Panc1 (cell line): ENCODE results near the gene AKT3. TPM values are rescaled to one million over a fixed set of nuclear protein-coding genes. Genes with fewer than 3 reads are reported as not detected.

Experiments
- ATAC-seq: fragments of 200-7000 bp; cut with Tn5 transposase; 2 replicates; pipeline ENCODE4 v1.9.1; 2020; ENCODE audit warnings: mild to moderate bottlenecking, moderate library complexity
- BruUV-seq: library from RNA; stranded (reverse); fragments of 400-500 nt; replicated peaks from 2 replicates; lab custom pipeline; 2021; lab: Mats Ljungman, UMichigan
- CTCF ChIA-PET: fragments of 300-600 bp; sonication (Branson Sonifier 250); formaldehyde crosslinking; loops from one replicate; lab custom pipeline; 2022; ENCODE audit warnings: antibody characterized with exemption; lab: Charles Lee
- POLR2A ChIA-PET: fragments of 300-600 bp; sonication (Branson Sonifier 250); formaldehyde crosslinking; loops from one replicate; lab custom pipeline; 2022; ENCODE audit warnings: antibody characterized with exemption; lab: Charles Lee
- DNase-seq: peaks from one replicate; pipeline ENCODE4 v3.0.0-alpha.2; 2010; ENCODE audit warnings: low read depth, low spot score
- H3K27ac ChIP-seq: 2 replicates; pipeline ENCODE4 v1.5.1; 2011; ENCODE audit warnings: mild to moderate bottlenecking, low read length, inconsistent platforms
- H3K27me3 ChIP-seq: fragments of 200-500 bp; sonication (Bioruptor generic); 2 replicates; pipeline ENCODE4 v1.6.0; 2014; ENCODE audit warnings: low read length, inconsistent platforms; ENCODE audit not compliant: control insufficient read depth, insufficient read depth
- H3K36me3 ChIP-seq: fragments of 200-500 bp; sonication (Bioruptor generic); 2 replicates; pipeline ENCODE4 v1.5.1; 2014; ENCODE audit warnings: inconsistent platforms, mild to moderate bottlenecking, low read length, moderate library complexity; ENCODE audit not compliant: control insufficient read depth, insufficient read depth
- H3K4me1 ChIP-seq: 2 replicates; pipeline ENCODE4 v1.5.1; 2011; ENCODE audit warnings: inconsistent platforms, mild to moderate bottlenecking, low read length, moderate library complexity; ENCODE audit not compliant: control insufficient read depth, insufficient read depth
- H3K4me3 ChIP-seq, 2 experiments: 2 replicates each; pipeline ENCODE4 v1.5.1; 2011 to 2012; ENCODE audit warnings: low read depth in 2 of 2, low read length in 2 of 2, mild to moderate bottlenecking in 2 of 2, inconsistent platforms in 1 of 2, moderate library complexity in 1 of 2
- H3K9me3 ChIP-seq: fragments of 200-500 bp; sonication (Bioruptor generic); 2 replicates; pipeline ENCODE4 v1.5.1; 2014; ENCODE audit warnings: low read depth, mild to moderate bottlenecking, inconsistent platforms, low read length, moderate library complexity; ENCODE audit not compliant: control insufficient read depth, insufficient read depth
- POLR2AphosphoS5 ChIP-seq: IDR thresholded peaks from 2 replicates; pipeline ENCODE4 v1.6.1; 2012; ENCODE audit warnings: mild to moderate bottlenecking, low read depth, low read length, moderate library complexity
- SIN3A ChIP-seq: IDR thresholded peaks from 2 replicates; pipeline ENCODE4 v1.6.1; 2012; ENCODE audit warnings: low read depth, mild to moderate bottlenecking, low read length, moderate library complexity, borderline replicate concordance; ENCODE audit not compliant: insufficient read depth
- TCF7L2 ChIP-seq: IDR thresholded peaks from 2 replicates; pipeline ENCODE4 v1.6.1; 2011; ENCODE audit warnings: mild to moderate bottlenecking, low read depth, low read length, inconsistent platforms
- in situ Hi-C: cut with HindIII; loops from 2 replicates; pipeline ENCODE4 v1.10.0; 2016; ENCODE audit warnings: low sequenced_read_pairs, low pct_unique_long_range_greater_than_20kb
- intact Hi-C: fragments of 100-400 bp; cut with micrococcal nuclease; formaldehyde crosslinking; loops from one replicate; pipeline ENCODE4 v1.10.0; 2022; ENCODE audit not compliant: unreplicated experiment
- total RNA-seq: library from RNA; stranded (reverse); gene quantifications from one replicate; pipeline ENCODE4 v1.2.1, GENCODE V29; 2021; ENCODE audit not compliant: unreplicated experiment
- TF ChIP-seq, protein P1 (sequence below): fragments of 450-650 bp; IDR thresholded peaks from 2 replicates; pipeline ENCODE4 v1.5.1; 2017; ENCODE audit warnings: mild to moderate bottlenecking
- TF ChIP-seq, protein P2 (sequence below), 2 experiments: IDR thresholded peaks; 2 replicates each; pipeline ENCODE4 v1.6.1; 2011 to 2012; ENCODE audit warnings: low read depth in 2 of 2, control low read depth in 1 of 2, low read length in 1 of 2, mild to moderate bottlenecking in 1 of 2, moderate library complexity in 1 of 2; ENCODE audit not compliant: insufficient read depth in 1 of 2

The AKT3 gene
- total RNA-seq, 1 experiment from 2014 or later = 11.0 TPM

DNA sequence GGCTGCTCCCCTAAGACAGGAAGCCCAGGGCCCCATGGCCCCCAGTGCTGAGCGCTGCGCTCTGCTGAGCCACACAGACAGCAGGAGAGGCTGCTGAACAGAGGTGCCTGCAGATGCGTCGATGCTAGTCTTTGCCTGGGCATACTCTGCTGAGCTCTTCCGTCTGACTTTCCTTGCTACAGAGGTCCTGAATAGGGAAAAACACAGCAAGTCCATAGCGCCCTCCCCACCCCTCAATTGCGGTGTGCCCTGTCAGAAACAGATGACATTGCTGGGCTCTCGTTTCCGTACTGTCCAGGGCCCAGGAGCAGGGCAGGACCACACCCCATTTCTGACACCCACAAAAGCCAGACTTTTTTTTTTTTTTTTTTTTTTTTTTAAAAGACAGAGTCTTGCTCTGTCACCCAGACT is 341.7 kb downstream of the AKT3 start:
- H3K9me3 ChIP-seq = no peaks in the 10 kb centered on the region
- H3K27ac ChIP-seq = no peak overlapping the region
- ChIA-PET CTCF (interaction anchor here (0.7 kb wide), 1 partner anchor 1264 kb away, joined by 6 read pairs; no protein-coding TSS in a partner anchor), POLR2A (no interaction called here)
- no peak overlapping the region for H3K4me3 ChIP-seq
- ATAC-seq (no peak), DNase-seq (no peak)
- in situ Hi-C loops (no loop called here), intact Hi-C loops (no loop called here)
- no peaks in the 10 kb centered on the region for H3K4me1 ChIP-seq
- BruUV-seq = no TSS peak
- TF ChIP-seq TCF7L2 (no peak), POLR2AphosphoS5 (no peak), SIN3A (no peak)
- TF ChIP-seq, protein P1, sequence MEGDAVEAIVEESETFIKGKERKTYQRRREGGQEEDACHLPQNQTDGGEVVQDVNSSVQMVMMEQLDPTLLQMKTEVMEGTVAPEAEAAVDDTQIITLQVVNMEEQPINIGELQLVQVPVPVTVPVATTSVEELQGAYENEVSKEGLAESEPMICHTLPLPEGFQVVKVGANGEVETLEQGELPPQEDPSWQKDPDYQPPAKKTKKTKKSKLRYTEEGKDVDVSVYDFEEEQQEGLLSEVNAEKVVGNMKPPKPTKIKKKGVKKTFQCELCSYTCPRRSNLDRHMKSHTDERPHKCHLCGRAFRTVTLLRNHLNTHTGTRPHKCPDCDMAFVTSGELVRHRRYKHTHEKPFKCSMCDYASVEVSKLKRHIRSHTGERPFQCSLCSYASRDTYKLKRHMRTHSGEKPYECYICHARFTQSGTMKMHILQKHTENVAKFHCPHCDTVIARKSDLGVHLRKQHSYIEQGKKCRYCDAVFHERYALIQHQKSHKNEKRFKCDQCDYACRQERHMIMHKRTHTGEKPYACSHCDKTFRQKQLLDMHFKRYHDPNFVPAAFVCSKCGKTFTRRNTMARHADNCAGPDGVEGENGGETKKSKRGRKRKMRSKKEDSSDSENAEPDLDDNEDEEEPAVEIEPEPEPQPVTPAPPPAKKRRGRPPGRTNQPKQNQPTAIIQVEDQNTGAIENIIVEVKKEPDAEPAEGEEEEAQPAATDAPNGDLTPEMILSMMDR = no peak
- TF ChIP-seq, protein P2, sequence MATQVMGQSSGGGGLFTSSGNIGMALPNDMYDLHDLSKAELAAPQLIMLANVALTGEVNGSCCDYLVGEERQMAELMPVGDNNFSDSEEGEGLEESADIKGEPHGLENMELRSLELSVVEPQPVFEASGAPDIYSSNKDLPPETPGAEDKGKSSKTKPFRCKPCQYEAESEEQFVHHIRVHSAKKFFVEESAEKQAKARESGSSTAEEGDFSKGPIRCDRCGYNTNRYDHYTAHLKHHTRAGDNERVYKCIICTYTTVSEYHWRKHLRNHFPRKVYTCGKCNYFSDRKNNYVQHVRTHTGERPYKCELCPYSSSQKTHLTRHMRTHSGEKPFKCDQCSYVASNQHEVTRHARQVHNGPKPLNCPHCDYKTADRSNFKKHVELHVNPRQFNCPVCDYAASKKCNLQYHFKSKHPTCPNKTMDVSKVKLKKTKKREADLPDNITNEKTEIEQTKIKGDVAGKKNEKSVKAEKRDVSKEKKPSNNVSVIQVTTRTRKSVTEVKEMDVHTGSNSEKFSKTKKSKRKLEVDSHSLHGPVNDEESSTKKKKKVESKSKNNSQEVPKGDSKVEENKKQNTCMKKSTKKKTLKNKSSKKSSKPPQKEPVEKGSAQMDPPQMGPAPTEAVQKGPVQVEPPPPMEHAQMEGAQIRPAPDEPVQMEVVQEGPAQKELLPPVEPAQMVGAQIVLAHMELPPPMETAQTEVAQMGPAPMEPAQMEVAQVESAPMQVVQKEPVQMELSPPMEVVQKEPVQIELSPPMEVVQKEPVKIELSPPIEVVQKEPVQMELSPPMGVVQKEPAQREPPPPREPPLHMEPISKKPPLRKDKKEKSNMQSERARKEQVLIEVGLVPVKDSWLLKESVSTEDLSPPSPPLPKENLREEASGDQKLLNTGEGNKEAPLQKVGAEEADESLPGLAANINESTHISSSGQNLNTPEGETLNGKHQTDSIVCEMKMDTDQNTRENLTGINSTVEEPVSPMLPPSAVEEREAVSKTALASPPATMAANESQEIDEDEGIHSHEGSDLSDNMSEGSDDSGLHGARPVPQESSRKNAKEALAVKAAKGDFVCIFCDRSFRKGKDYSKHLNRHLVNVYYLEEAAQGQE (IDR thresholded peaks at IDR 0.05; ENCODE audit: insufficient read depth in 1 of 2, low read depth in 2 of 2, low read length in 1 of 2) = no peak
- no peaks in the 10 kb centered on the region for H3K27me3 ChIP-seq
- H3K36me3 ChIP-seq = no peaks in the 10 kb centered on the region

DNA sequence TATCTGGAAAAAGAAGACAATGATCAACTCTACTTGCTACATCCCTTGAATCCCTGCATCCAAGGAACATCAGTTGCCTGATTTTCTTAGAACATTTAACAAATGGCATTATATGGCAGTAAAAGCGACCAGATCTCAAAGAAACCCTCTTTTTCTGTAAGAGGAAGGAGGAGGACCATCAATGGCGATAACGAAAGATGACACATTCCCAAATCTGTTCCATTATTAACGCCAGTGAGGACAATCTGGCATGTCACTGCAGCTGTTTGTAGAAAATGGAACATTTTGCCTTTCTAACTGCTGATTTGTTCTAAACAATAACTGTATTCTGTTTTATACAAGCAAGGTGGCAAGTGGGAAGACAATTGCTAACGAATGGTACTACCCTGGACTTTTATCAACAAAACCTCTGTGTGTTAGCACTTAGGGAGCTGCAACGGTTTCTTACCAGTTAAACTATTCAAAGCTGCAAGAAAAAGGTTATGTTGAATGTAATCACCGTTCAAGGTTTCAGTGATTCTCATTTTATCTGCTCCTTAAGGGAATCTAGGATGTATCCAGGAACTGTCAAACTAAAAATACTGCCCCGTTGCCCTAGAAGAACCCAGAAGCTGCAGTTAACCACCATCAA is 342.3 kb downstream of the AKT3 start:
- Histone ChIP-seq H3K36me3 (no peaks in the 10 kb centered on the region), H3K4me3 (no peak overlapping the region), H3K4me1 (no peaks in the 10 kb centered on the region), H3K9me3 (no peaks in the 10 kb centered on the region), H3K27me3 (no peaks in the 10 kb centered on the region), H3K27ac (no peak overlapping the region)
- DNase-seq (no peak), ATAC-seq (no peak)
- ChIA-PET POLR2A (no interaction called here), CTCF (interaction anchor here (0.7 kb wide), 1 partner anchor 1264 kb away, joined by 6 read pairs; no protein-coding TSS in a partner anchor)
- TF ChIP-seq POLR2AphosphoS5 (no peak), SIN3A (no peak), TCF7L2 (no peak)
- TF ChIP-seq, protein P2 (IDR thresholded peaks at IDR 0.05; ENCODE audit: insufficient read depth in 1 of 2, low read depth in 2 of 2, low read length in 1 of 2) = no peak
- TF ChIP-seq, protein P1 = no peak
- no TSS peak for BruUV-seq
- intact Hi-C loops (no loop called here), in situ Hi-C loops (no loop called here)
